HG03521 (cell line): ENCODE measurements around the gene STX4.

Experiments
- ATAC-seq: cut with Tn5 transposase; IDR thresholded peaks from one replicate; pipeline ENCODE4 v1.9.1; 2021; ENCODE audit warnings: mild to moderate bottlenecking, moderate library complexity; ENCODE audit not compliant: unreplicated experiment

Gene STX4

GRCh38 chr16:31032736-31033708 is at the start of gene STX4:
STX4 (plus strand) TSS chr16:31033558; CDS start chr16:31033806, 248 bp downstream.
- peak; percentile 78 for ATAC-seq

GRCh38 chr16:30983898-30984610 is 49.3 kb upstream of the STX4 start:
- ATAC-seq: no peak

GRCh38 chr16:30984669-30985400 is 48.5 kb upstream of the STX4 start, which contains the start of gene HSD3B7:
HSD3B7 (plus strand) TSS chr16:30985207; CDS start chr16:30985659, 452 bp downstream.
- ATAC-seq: no peak

DNA sequence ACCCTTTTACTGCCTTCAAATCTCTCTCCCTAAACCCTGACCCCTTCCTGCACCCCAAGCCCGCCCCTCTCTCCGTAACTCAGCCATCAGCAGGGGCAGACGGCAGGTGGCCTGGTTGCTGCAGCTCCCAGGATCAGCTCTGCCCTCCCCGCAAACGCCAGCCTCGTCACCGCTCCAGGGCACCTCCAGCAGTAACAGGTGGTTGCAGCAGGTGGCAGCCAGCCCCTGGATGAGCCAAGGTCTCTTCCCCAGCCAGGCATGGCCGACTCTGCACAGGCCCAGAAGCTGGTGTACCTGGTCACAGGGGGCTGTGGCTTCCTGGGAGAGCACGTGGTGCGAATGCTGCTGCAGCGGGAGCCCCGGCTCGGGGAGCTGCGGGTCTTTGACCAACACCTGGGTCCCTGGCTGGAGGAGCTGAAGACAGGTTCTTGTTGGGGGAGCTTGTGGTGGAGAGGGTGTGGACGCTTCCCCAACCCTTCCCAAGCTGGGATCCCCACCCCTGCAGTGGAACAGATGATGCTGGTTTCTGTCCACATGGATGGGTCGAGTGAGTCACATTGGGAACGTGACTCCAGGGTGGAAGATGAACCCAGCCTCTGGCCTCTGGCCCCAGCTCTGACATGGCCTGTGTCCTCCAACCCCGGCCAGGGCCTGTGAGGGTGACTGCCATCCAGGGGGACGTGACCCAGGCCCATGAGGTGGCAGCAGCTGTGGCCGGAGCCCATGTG is 47.8 kb upstream of the STX4 start:
- ATAC-seq: no peak

DNA sequence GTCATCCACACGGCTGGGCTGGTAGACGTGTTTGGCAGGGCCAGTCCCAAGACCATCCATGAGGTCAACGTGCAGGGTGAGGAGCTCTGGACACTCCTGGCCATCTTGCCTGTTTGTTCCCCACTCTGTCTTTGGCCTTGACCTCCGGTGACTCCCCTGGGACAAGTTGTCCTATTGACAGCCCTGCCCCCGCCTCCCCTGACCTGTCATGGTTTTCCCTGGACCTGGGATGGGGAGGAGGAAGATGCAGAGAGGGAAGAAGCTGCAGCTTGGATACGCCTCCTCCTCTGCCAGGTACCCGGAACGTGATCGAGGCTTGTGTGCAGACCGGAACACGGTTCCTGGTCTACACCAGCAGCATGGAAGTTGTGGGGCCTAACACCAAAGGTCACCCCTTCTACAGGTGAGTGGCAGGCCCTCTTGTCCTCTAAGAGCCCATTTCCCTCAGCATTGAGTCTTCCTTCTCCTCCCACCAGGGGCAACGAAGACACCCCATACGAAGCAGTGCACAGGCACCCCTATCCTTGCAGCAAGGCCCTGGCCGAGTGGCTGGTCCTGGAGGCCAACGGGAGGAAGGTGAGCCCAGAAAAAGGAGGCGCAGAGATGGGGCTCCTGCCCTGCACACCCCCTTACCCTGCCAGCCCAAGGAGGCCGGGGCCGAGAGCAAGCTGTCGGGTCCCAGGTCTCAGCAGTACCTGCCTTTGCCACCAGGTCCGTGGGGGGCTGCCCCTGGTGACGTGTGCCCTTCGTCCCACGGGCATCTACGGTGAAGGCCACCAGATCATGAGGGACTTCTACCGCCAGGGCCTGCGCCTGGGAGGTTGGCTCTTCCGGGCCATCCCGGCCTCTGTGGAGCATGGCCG is 47.0 kb upstream of the STX4 start:
- ATAC-seq: no peak

DNA sequence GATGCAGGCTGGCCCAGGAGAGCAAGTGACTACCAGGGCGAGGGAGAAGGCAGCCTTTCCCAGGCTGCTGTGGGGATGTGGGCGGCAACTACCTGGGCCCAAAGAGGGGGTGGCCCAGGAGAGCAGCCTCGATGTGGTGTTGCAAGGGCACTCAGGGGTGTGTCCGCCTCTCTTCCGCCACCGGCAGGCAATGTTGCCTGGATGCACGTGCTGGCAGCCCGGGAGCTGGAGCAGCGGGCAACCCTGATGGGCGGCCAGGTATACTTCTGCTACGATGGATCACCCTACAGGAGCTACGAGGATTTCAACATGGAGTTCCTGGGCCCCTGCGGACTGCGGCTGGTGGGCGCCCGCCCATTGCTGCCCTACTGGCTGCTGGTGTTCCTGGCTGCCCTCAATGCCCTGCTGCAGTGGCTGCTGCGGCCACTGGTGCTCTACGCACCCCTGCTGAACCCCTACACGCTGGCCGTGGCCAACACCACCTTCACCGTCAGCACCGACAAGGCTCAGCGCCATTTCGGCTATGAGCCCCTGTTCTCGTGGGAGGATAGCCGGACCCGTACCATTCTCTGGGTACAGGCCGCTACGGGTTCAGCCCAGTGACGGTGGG is 45.7 kb upstream of the STX4 start:
- ATAC-seq: no peak

GRCh38 chr16:30989469-30990047 is 43.8 kb upstream of the STX4 start:
- ATAC-seq: no peak

- no peak for ATAC-seq
Measured at GRCh38 chr16:30990105-30990504, 43.3 kb upstream of the STX4 start.

- no peak for ATAC-seq
Measured at GRCh38 chr16:30991052-30991451, 42.3 kb upstream of the STX4 start.

DNA sequence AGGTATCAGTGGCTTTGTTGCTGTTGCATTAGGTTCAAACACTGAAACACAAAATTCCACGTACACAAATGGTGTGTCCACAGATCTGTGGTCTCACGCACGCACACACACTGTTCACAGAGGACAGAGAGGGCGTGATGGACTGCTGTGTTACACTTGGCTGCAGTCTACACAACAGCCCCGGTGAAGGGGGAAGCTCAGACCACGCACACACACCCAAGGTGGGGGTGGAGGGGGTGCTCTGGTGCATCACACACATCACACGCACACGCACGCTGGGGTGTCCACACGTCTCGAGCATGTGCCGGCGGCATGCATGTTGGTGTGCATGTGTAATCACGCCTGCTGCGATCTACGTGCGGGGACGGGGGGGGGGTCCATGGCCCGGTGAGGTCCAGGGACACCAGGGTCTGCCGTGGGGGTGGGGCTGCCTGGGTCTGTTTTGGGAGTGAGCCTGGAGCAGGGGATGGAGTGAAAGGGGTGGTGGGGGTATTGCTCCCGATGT is 41.0 kb upstream of the STX4 start:
- no peak for ATAC-seq

DNA sequence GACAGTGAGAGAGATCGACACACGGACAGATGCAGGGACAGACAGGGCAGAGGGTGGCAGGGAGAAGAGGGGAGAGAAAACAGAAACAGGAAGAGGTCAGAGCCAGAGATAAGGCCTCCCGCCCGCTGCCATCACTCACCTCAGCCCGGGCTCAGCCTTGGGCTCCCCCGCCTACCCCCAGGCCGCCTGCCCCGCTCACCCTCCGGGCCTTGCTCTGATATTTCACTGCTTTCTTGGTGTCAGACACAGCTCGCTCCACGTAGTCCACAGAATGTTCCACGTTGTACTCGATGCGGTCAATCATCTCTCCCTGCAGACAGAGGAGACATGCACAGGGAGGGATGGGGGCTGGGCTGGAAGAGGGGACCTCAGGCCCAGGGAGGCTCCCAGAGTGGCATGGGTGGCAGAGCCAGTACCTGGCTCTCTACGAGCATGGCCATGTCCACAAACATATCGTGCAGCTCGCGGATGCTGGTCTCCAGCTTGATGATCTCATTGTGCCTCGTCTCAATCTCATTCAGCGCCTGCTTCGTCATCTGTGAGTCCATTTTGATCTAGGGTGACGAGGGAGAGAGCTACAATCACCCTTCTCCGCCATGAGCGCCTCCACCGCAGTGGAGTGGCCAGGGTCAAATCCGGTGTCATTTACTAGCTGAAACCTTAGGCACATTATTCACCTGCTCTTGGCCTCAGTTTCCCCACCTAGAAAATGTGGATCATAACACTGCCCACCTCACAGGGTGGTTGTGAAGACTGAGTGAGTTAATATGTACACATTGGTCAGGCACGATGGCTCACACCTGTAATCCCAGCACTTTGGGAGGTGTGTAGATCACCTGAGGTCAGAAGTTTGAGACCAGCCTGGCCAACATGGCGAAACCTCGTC is 40.2 kb upstream of the STX4 start:
- no peak for ATAC-seq

- ATAC-seq: no peak
Measured at GRCh38 chr16:30995927-30996323, 37.4 kb upstream of the STX4 start.

DNA sequence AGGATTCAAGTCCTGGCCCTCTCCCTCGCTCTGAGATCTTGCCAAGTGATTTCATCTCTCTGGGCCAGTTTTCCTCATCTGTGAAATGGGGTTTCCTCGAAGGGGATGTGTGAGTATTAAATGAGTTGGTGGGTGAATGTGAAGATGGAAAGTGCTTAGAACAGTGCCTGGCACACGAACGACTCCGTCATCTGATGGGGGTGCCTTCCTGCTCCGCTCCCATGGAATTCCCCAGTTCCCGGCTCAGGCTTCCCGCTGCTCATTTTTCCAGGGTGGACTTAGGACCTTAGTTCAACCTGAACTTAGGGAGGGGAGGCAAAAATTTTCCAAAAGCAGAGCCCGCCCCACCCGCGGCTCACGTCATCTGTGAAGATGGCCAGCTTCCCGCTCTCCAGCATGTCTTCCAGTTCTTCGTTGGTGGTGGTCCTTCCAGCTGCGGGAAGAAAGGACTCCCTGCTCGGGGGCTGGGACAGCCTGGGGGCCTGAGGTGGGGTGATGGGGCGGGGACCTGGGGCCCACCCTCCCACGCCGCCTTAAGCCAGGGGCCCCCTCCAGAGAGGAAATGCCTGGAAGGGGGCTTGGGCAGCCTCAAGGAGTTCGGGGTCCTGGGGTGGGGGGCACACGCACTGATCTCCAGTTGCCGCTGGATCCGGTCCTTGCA is 36.9 kb upstream of the STX4 start:
- peak; percentile 2 for ATAC-seq

DNA sequence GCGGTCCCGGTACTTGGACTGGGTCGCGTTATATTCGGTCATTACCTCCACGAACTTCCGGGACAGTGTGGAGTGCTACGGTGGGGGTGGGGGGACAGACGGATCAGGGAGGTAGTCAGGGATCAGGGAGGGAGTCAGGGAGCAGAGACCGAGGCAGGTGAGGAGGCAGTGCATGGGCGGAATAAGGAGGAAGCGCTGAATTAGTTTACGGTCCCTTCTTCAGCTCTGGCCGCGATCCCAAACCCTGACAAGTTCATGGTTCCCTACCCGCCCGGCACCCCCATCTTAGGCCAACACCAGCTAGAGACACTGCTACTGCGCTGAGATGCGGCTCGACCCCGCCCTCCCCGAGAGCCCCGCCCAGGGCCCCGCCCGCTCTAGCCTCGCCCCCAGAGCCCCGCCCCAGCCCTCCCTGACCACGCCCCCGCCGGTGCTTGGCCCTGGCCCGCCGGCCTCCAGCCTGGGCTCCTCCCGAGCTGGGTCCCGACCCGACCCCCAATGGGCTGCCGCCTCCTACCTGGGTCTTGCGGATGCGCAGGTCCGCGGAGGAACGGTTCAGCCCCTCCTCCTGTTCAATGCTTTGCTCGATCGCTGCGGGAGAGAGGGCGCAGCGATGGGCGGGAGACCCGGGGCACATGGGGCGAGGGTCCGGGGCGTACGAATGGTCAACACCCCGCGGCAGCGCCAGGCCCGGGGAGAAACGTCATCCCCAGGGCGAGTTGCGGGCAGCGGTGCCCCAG is 36.2 kb upstream of the STX4 start:
- peak; percentile 89 for ATAC-seq

DNA sequence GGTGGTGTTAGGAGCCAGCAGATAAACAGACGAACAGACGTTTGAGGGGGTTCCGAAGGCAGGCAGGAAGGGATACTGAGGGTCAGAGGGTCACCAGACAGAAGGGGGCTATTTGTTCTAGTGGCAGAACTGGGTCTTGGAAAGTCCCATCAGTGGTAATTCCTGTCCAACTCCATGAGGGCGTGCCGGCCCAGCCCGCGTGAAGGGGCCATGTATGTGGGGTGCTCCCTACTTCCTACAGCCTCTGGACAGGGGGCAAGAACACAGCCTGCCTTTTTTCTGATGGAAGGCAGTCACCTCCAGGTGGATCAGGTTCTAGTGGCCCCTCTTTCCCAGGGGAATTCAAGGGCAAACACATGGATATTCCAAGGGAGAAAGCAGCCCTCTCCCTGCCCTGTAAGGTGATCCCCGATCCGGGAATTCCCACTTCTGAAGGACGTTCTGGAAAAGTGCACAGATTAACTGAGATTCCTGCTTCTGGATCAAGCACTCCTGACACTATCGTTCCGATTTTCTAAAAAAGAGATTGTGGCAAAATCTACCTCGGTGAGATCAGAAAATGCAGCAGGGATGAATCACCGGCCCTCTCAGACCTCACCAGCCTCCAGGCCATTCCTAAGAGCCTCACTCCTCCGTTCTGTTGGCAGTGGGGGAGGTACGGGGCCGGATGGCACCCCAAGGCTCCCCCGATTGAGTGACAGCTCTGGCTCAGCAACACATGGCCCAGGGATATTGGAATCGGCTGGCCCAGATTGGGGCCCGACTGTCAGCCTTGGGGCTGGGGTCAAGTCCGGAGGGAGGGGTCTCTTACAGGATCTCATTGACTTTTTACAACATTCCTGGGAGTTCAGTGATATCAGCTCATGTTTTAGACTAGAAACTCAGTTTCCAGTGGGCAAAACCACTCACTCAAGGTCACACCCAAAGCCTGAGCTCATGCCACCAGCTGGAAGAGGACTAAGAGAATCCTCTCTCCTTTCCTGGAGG is 35.3 kb upstream of the STX4 start:
- ATAC-seq: no peak
